ENCODE data around the gene CYLD.

The CYLD gene

GRCh38 chr16:50841081-50841886, 99.4 kb downstream of the CYLD start:
- in situ Hi-C loops (cut with MboI; ENCODE audit: low sequenced_read_pairs): no loop called here

GRCh38 chr16:50842013-50842505, 100.2 kb downstream of the CYLD start:
- in situ Hi-C loops (cut with MboI; ENCODE audit: low sequenced_read_pairs): no loop called here

- in situ Hi-C loops (cut with MboI; ENCODE audit: low sequenced_read_pairs): no loop called here
Measured at GRCh38 chr16:50842589-50842988, 100.7 kb downstream of the CYLD start.

- in situ Hi-C loops (cut with MboI; ENCODE audit: low sequenced_read_pairs): no loop called here
Measured at GRCh38 chr16:50844840-50845239, 103.0 kb downstream of the CYLD start.

GRCh38 chr16:50845296-50845695, 103.4 kb downstream of the CYLD start:
- in situ Hi-C loops (cut with MboI; ENCODE audit: low sequenced_read_pairs): no loop called here

GRCh38 chr16:50846511-50846910, 104.6 kb downstream of the CYLD start:
- in situ Hi-C loops (cut with MboI; ENCODE audit: low sequenced_read_pairs): no loop called here

- in situ Hi-C loops (cut with MboI; ENCODE audit: low sequenced_read_pairs): no loop called here
Measured at GRCh38 chr16:50847166-50847565, 105.3 kb downstream of the CYLD start.

GRCh38 chr16:50848755-50849514, 107.0 kb downstream of the CYLD start:
- in situ Hi-C loops (cut with MboI; ENCODE audit: low sequenced_read_pairs): no loop called here

Measured in hTERT RPE-1 (cell line).